Measurements from ENCODE around the gene CIAO1. TPM values are rescaled to one million over a fixed set of nuclear protein-coding genes. Genes with fewer than 3 reads are reported as not detected.
"Not testable (repeated sequence)": the region's sequence is repeated elsewhere in the genome, so short reads cannot be mapped to it uniquely, and the experiment has no call there.

The CIAO1 gene
- 59.5 TPM for polyA plus RNA-seq (2013)

- Histone ChIP-seq H3K27me3 (replicated peaks in 2 of 5; ENCODE audit: control insufficient read depth in 4 of 5, insufficient read depth in 5 of 5, low read length in 4 of 5) (no peaks in the 10 kb centered on the region), H3K4me1 (ENCODE audit: control extremely low read depth in 1 of 4, control insufficient read depth in 4 of 4, insufficient read depth in 4 of 4, low read length in 3 of 4) (peaks cover 9 to 36% (median 32%) of the 10 kb centered on the region in 4 experiments), H3K4me3 (ENCODE audit: control insufficient read depth in 1 of 7, extremely low read depth in 1 of 7, insufficient read depth in 4 of 7, low read depth in 2 of 7, low read length in 6 of 7) (peak within 1 kb of the TSS; percentile 72 to 100 (median 94)), H3K27ac (ENCODE audit: insufficient read depth in 1 of 2, low read depth in 1 of 2, low read length in 2 of 2, poor library complexity in 1 of 2, severe bottlenecking in 2 of 2) (peak within 1 kb of the TSS; percentile 78 to 90), H3K9me3 (ENCODE audit: control extremely low read depth in 1 of 5, control insufficient read depth in 4 of 5, insufficient read depth in 2 of 5, low read depth in 1 of 5, low read length in 4 of 5) (no peaks in the 10 kb centered on the region), H3K36me3 (ENCODE audit: control insufficient read depth in 4 of 4, insufficient read depth in 4 of 4, low read length in 3 of 4) (peaks cover 14 to 48% (median 33%) of the 10 kb centered on the region in 4 experiments)
- 0% methylated on average over 66 of the region's 81 CpGs for WGBS (ENCODE audit: insufficient coverage)
- DNase-seq, result peak; percentile 95 to 99 (median 98)
- ChIA-PET CTCF (interaction anchor here (0.6 to 6.2 kb wide), 14 partner anchors 11 to 282 kb away, joined by 3 to 59 read pairs (median 4); partner anchors contain the start of gene ASTL), POLR2A (interaction anchor here (0.6 to 2.0 kb wide), 3 partner anchors 39 to 1434 kb away, joined by 3 to 5 read pairs (median 3); no protein-coding TSS in a partner anchor)
These were observed at the start of gene CIAO1, which contains the start of gene TMEM127 for GRCh38 chr2:96265840-96266679. Gene CIAO1, plus strand, starts transcription at chr2:96266225. Its CDS starts 126 bp downstream, at chr2:96266351. Gene TMEM127, minus strand, starts transcription at chr2:96265997. Its CDS starts 616 bp downstream, at chr2:96265381.

- Histone ChIP-seq H3K9me3 (ENCODE audit: control extremely low read depth in 1 of 5, control insufficient read depth in 4 of 5, insufficient read depth in 2 of 5, low read depth in 1 of 5, low read length in 4 of 5) (no peaks in the 10 kb centered on the region), H3K4me1 (ENCODE audit: control extremely low read depth in 1 of 4, control insufficient read depth in 4 of 4, insufficient read depth in 4 of 4, low read length in 3 of 4) (peaks cover 0 to 4% (median 0%) of the 10 kb centered on the region in 4 experiments), H3K27me3 (replicated peaks in 2 of 5; ENCODE audit: control insufficient read depth in 4 of 5, insufficient read depth in 5 of 5, low read length in 4 of 5) (no peaks in the 10 kb centered on the region), H3K36me3 (ENCODE audit: control insufficient read depth in 4 of 4, insufficient read depth in 4 of 4, low read length in 3 of 4) (no peaks in the 10 kb centered on the region), H3K4me3 (ENCODE audit: control insufficient read depth in 1 of 7, extremely low read depth in 1 of 7, insufficient read depth in 4 of 7, low read depth in 2 of 7, low read length in 6 of 7) (no peak overlapping the region), H3K27ac (ENCODE audit: insufficient read depth in 1 of 2, low read depth in 1 of 2, low read length in 2 of 2, poor library complexity in 1 of 2, severe bottlenecking in 2 of 2) (no peak overlapping the region)
- ChIA-PET POLR2A (no interaction called here), CTCF (interaction anchor here (0.6 to 1.3 kb wide), 3 partner anchors 8 to 46 kb away, joined by 3 read pairs; no protein-coding TSS in a partner anchor)
- WGBS (ENCODE audit: insufficient coverage), result 93% methylated on average over 10 of the region's 13 CpGs
- no peak for DNase-seq
These were observed 47.4 kb upstream of the CIAO1 start for GRCh38 chr2:96218508-96219131.

- WGBS (ENCODE audit: insufficient coverage), result 100% methylated on average over 3 of the region's 4 CpGs
- H3K4me1 ChIP-seq (ENCODE audit: control extremely low read depth in 1 of 4, control insufficient read depth in 4 of 4, insufficient read depth in 4 of 4, low read length in 3 of 4); POLR2A ChIA-PET; H3K9me3 ChIP-seq (ENCODE audit: control extremely low read depth in 1 of 5, control insufficient read depth in 4 of 5, insufficient read depth in 2 of 5, low read depth in 1 of 5, low read length in 4 of 5); H3K36me3 ChIP-seq (ENCODE audit: control insufficient read depth in 4 of 4, insufficient read depth in 4 of 4, low read length in 3 of 4); H3K4me3 ChIP-seq (ENCODE audit: control insufficient read depth in 1 of 7, extremely low read depth in 1 of 7, insufficient read depth in 4 of 7, low read depth in 2 of 7, low read length in 6 of 7); H3K27ac ChIP-seq (ENCODE audit: insufficient read depth in 1 of 2, low read depth in 1 of 2, low read length in 2 of 2, poor library complexity in 1 of 2, severe bottlenecking in 2 of 2); DNase-seq; H3K27me3 ChIP-seq (replicated peaks in 2 of 5; ENCODE audit: control insufficient read depth in 4 of 5, insufficient read depth in 5 of 5, low read length in 4 of 5): not testable (repeated sequence)
- CTCF ChIA-PET, result interaction anchor here (1.1 kb wide), 1 partner anchor 40 kb away, joined by 3 read pairs; no protein-coding TSS in a partner anchor
These were observed 46.1 kb upstream of the CIAO1 start for GRCh38 chr2:96219959-96220358.

- CTCF ChIA-PET; DNase-seq; H3K36me3 ChIP-seq (ENCODE audit: control insufficient read depth in 4 of 4, insufficient read depth in 4 of 4, low read length in 3 of 4); H3K27ac ChIP-seq (ENCODE audit: insufficient read depth in 1 of 2, low read depth in 1 of 2, low read length in 2 of 2, poor library complexity in 1 of 2, severe bottlenecking in 2 of 2); H3K27me3 ChIP-seq (replicated peaks in 2 of 5; ENCODE audit: control insufficient read depth in 4 of 5, insufficient read depth in 5 of 5, low read length in 4 of 5); POLR2A ChIA-PET; H3K4me3 ChIP-seq (ENCODE audit: control insufficient read depth in 1 of 7, extremely low read depth in 1 of 7, insufficient read depth in 4 of 7, low read depth in 2 of 7, low read length in 6 of 7); H3K9me3 ChIP-seq (ENCODE audit: control extremely low read depth in 1 of 5, control insufficient read depth in 4 of 5, insufficient read depth in 2 of 5, low read depth in 1 of 5, low read length in 4 of 5): not testable (repeated sequence)
- no CpG with 5 or more reads among the region's 1 CpG for WGBS (ENCODE audit: insufficient coverage)
- H3K4me1 ChIP-seq (ENCODE audit: control extremely low read depth in 1 of 4, control insufficient read depth in 4 of 4, insufficient read depth in 4 of 4, low read length in 3 of 4), result peaks cover 0 to 19% (median 8%) of the 10 kb centered on the region in 4 experiments
These were observed 44.9 kb upstream of the CIAO1 start for GRCh38 chr2:96221106-96221505.

GRCh38 chr2:96225016-96225533, 41.0 kb upstream of the CIAO1 start:
- peak in 2 of 3 donors; percentile 49 to 55 for DNase-seq
- H3K36me3 ChIP-seq (ENCODE audit: control insufficient read depth in 4 of 4, insufficient read depth in 4 of 4, low read length in 3 of 4), result no peaks in the 10 kb centered on the region
- H3K4me1 ChIP-seq (ENCODE audit: control extremely low read depth in 1 of 4, control insufficient read depth in 4 of 4, insufficient read depth in 4 of 4, low read length in 3 of 4), result peaks cover 0 to 19% (median 8%) of the 10 kb centered on the region in 4 experiments
- peak overlapping the region in 3 of 7 experiments; percentile 6 to 33 (median 12) for H3K4me3 ChIP-seq (ENCODE audit: control insufficient read depth in 1 of 7, extremely low read depth in 1 of 7, insufficient read depth in 4 of 7, low read depth in 2 of 7, low read length in 6 of 7)
- peak overlapping the region; percentile 26 to 45 for H3K27ac ChIP-seq (ENCODE audit: insufficient read depth in 1 of 2, low read depth in 1 of 2, low read length in 2 of 2, poor library complexity in 1 of 2, severe bottlenecking in 2 of 2)
- 5% methylated on average over 2 of the region's 3 CpGs for WGBS (ENCODE audit: insufficient coverage)
- ChIA-PET CTCF (interaction anchor here (0.5 to 2.2 kb wide), 6 partner anchors 9 to 50 kb away, joined by 3 to 9 read pairs (median 4); no protein-coding TSS in a partner anchor), POLR2A (no interaction called here)
- no peaks in the 10 kb centered on the region for H3K9me3 ChIP-seq (ENCODE audit: control extremely low read depth in 1 of 5, control insufficient read depth in 4 of 5, insufficient read depth in 2 of 5, low read depth in 1 of 5, low read length in 4 of 5)
- no peaks in the 10 kb centered on the region for H3K27me3 ChIP-seq (replicated peaks in 2 of 5; ENCODE audit: control insufficient read depth in 4 of 5, insufficient read depth in 5 of 5, low read length in 4 of 5)

GRCh38 chr2:96231316-96231715, 34.7 kb upstream of the CIAO1 start:
- POLR2A ChIA-PET, result interaction anchor here (1.1 kb wide), 1 partner anchor 8 kb away, joined by 3 read pairs; no protein-coding TSS in a partner anchor
- H3K9me3 ChIP-seq (ENCODE audit: control extremely low read depth in 1 of 5, control insufficient read depth in 4 of 5, insufficient read depth in 2 of 5, low read depth in 1 of 5, low read length in 4 of 5), result no peaks in the 10 kb centered on the region
- CTCF ChIA-PET, result interaction anchor here (0.6 to 4.0 kb wide), 5 partner anchors 13 to 33 kb away, joined by 3 to 21 read pairs (median 4); partner anchors contain the start of genes CIAO1 and TMEM127
- H3K4me1 ChIP-seq (ENCODE audit: control extremely low read depth in 1 of 4, control insufficient read depth in 4 of 4, insufficient read depth in 4 of 4, low read length in 3 of 4), result peaks cover 0 to 11% (median 1%) of the 10 kb centered on the region in 4 experiments
- H3K4me3 ChIP-seq (ENCODE audit: control insufficient read depth in 1 of 7, extremely low read depth in 1 of 7, insufficient read depth in 4 of 7, low read depth in 2 of 7, low read length in 6 of 7), result no peak overlapping the region
- DNase-seq, result no peak
- H3K27me3 ChIP-seq (replicated peaks in 2 of 5; ENCODE audit: control insufficient read depth in 4 of 5, insufficient read depth in 5 of 5, low read length in 4 of 5), result no peaks in the 10 kb centered on the region
- no peaks in the 10 kb centered on the region for H3K36me3 ChIP-seq (ENCODE audit: control insufficient read depth in 4 of 4, insufficient read depth in 4 of 4, low read length in 3 of 4)
- no peak overlapping the region for H3K27ac ChIP-seq (ENCODE audit: insufficient read depth in 1 of 2, low read depth in 1 of 2, low read length in 2 of 2, poor library complexity in 1 of 2, severe bottlenecking in 2 of 2)
- WGBS (ENCODE audit: insufficient coverage), result 100% methylated on average over 4 of the region's 4 CpGs
